HG02885 (cell line): ENCODE measurements around the gene DEFB125.

Experiments used
- ATAC-seq: cut with Tn5 transposase; IDR thresholded peaks from one replicate; pipeline ENCODE4 v1.9.1; 2021; ENCODE audit warnings: mild to moderate bottlenecking; ENCODE audit not compliant: unreplicated experiment, poor library complexity

The DEFB125 gene

DNA sequence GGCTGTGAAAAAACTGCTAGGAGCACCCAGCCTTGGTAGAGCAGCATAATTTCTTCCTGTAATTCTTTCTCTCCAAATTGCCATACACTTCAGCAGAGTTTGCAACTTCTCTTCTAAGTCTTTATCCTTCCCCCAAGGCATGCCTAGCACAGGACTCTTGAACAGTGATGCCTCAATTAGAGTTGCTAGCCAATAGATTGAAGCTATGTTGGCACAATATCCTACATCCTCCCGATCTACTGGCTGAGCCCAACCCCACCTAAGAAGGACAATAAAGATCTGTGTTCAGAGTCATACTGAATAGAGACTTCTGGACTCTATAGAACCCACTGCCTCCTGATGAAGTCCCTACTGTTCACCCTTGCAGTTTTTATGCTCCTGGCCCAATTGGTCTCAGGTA, 54.8 kb downstream of the DEFB125 start, which contains the start of gene DEFB126:
TSS of gene DEFB126 (plus strand) at position 301 of the 400 bp plus-strand sequence. CDS start at position 340, 39 bp downstream.
- ATAC-seq: no peak

DNA sequence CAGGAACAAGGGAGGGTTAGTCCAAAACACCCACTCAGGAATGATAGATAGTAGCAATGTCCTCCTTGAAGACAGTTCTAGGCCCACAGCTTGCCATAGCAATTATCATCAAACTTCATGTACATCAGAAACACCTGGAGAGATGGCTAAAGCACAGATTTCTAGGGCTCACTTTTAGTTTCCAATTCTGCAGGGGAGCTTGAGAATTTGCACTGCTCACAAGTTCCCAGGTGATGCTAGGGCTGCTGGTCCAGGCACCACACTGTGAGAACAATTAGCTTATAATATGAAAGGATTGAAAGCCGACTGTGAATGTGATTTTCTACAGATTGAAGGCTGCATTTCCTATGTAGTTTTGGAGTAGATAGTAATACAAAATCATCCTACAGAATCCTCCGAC, 58.4 kb downstream of the DEFB125 start:
- no peak for ATAC-seq
